Ascending aorta (tissue), 2 donors: ENCODE measurements around the gene SV2B. TPM values are rescaled to one million over a fixed set of nuclear protein-coding genes. Genes with fewer than 3 reads are reported as not detected.

Experiments
- DNase-seq, 2 donors: peaks; one replicate each; pipeline ENCODE4 v3.0.0-alpha.2; 2019; ENCODE audit warnings: low spot score in 2 of 2
- H3K27ac ChIP-seq, 2 donors: fragments of 200-600 bp; sonication (generic); one replicate each; pipeline ENCODE4 v1.5.1; 2016 to 2017; ENCODE audit warnings: mild to moderate bottlenecking in 1 of 2
- H3K27me3 ChIP-seq: fragments of 200-600 bp; sonication (generic); one replicate; pipeline ENCODE4 v1.5.1; 2017
- H3K36me3 ChIP-seq, 2 donors: fragments of 200-600 bp; sonication (generic); one replicate each; pipeline ENCODE4 v1.5.1; 2016
- H3K4me1 ChIP-seq, 2 donors: fragments of 200-600 bp; sonication (generic); one replicate each; pipeline ENCODE4 v1.5.1; 2016 to 2017; ENCODE audit warnings: mild to moderate bottlenecking in 1 of 2
- H3K4me3 ChIP-seq, 2 donors: fragments of 200-600 bp; sonication (generic); one replicate each; pipeline ENCODE4 v1.5.1; 2016 to 2017; ENCODE audit warnings: mild to moderate bottlenecking in 1 of 2
- H3K9me3 ChIP-seq, 2 donors: fragments of 200-600 bp; sonication (generic); one replicate each; pipeline ENCODE4 v1.5.1; 2016
- intact Hi-C: fragments of 100-400 bp; cut with DNase I; formaldehyde crosslinking; loops from one replicate; pipeline ENCODE4 v1.15.1; 2023
- total RNA-seq: library from RNA; depleted of rRNA; stranded (reverse); fragments of >200 nt; gene quantifications from one replicate; pipeline ENCODE4 v1.1.0, GENCODE V29; 2016
- TF ChIP-seq, protein P1 (sequence below), 3 experiments: fragments of 200-600 bp in 2 of 3; fragments of 450-650 bp in 1 of 3; sonication (generic) in 2 of 3; IDR thresholded peaks; one replicate each; pipeline ENCODE4 v1.5.1; 2016 to 2019; ENCODE audit warnings: antibody characterized with exemption in 3 of 3, mild to moderate bottlenecking in 1 of 3, moderate library complexity in 1 of 3

The SV2B gene
- total RNA-seq, 1 donor from 2014 or later, result 0.11 TPM

DNA sequence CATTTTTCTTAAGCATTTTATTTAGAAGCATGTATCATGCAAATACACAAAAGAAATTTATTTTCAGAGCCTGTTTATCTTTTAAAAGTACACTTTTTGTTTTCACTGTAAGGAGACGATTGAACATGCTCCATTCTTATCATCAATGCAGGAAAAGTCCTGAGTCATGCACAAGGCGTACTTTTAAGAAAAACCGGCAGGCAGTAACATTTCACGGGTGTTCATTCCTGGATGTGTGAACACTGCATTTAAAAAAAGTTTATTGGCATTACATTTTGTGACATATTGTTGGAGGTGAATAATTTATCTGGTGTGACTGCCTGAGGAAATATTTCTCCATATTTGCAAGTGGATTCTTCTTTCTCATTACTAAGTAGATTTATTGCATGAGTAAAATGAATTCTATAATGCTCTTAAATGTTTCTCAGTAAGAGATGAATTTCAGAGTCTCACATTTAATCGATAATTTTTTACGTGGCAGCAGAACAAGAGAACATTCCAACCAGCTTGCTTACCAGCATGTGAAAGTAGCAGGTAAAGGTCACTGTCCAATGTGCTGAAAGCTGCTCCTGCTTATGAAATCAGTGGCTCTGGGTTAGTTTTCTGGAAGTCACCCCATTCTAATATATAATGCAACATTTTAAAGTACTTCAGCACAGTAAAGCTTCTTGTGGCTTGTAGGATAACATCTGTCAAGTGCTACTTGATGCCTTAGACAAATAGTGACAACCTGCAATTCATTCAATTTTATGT is 87.0 kb downstream of the SV2B start:
- H3K36me3 ChIP-seq, result no peaks in the 10 kb centered on the region
- TF ChIP-seq, protein P1, sequence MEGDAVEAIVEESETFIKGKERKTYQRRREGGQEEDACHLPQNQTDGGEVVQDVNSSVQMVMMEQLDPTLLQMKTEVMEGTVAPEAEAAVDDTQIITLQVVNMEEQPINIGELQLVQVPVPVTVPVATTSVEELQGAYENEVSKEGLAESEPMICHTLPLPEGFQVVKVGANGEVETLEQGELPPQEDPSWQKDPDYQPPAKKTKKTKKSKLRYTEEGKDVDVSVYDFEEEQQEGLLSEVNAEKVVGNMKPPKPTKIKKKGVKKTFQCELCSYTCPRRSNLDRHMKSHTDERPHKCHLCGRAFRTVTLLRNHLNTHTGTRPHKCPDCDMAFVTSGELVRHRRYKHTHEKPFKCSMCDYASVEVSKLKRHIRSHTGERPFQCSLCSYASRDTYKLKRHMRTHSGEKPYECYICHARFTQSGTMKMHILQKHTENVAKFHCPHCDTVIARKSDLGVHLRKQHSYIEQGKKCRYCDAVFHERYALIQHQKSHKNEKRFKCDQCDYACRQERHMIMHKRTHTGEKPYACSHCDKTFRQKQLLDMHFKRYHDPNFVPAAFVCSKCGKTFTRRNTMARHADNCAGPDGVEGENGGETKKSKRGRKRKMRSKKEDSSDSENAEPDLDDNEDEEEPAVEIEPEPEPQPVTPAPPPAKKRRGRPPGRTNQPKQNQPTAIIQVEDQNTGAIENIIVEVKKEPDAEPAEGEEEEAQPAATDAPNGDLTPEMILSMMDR (IDR thresholded peaks at IDR 0.05), result no peak
- no peaks in the 10 kb centered on the region for H3K9me3 ChIP-seq
- no peaks in the 10 kb centered on the region for H3K27me3 ChIP-seq
- intact Hi-C loops, result no loop called here
- H3K27ac ChIP-seq, result no peak overlapping the region
- no peak overlapping the region for H3K4me3 ChIP-seq
- H3K4me1 ChIP-seq, result no peaks in the 10 kb centered on the region
- DNase-seq, result no peak

DNA sequence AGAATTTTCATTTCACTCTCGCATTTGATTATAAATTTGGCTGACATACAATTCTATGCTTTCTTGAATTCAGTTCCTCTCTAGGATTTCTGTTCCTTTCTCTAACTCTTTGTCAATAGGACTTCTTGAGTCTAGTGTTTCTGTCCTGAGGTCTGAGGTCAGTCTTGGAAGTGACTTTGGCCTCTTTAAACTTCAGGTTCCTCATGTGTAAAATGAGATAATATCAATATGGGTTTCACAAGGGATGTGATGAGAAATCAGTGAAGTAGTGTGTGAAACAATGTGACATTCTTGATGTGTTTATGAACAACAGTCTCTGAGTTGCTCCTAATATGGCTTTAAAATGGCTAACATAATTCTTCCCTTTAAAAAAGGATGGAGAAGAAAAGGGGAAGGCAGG is 92.2 kb downstream of the SV2B start:
- H3K27me3 ChIP-seq, result no peaks in the 10 kb centered on the region

DNA sequence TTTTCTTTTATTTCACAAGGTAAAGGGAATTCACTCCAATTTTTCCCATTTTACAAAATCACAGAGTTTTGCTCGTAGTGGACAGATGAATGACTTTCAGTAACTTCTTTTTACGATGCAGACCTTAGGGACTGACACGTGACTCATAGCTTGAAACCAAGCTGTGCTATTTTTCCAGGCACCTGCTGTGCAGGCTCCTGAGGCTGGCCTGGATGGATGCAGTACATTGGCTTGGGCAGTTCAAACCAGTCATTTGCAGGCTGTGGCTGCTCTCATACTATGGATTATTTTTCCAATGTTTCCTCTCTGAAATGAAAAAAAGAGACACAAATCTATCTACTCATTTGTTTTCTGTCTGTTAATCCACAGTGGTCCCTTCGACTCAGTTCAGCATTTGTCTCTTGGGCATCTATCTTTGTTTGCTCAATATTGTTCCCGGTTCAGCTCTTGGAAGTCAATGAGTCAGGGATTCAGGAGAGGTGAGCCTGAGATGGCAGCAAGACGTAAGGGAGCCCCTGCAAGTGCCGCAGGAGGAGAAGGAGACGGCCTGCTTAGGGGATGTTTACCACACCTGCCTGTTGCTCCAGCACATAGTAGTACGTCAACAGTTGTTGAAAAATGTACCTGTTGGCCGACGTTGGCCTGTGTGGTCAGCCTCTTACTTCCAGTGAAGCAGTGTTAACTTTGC is 92.8 kb downstream of the SV2B start:
- TF ChIP-seq, protein P1 (IDR thresholded peaks at IDR 0.05), result no peak
- H3K4me3 ChIP-seq, result no peak overlapping the region
- no peak overlapping the region for H3K27ac ChIP-seq
- no peak for DNase-seq
- H3K36me3 ChIP-seq, result no peaks in the 10 kb centered on the region
- no peaks in the 10 kb centered on the region for H3K27me3 ChIP-seq
- H3K9me3 ChIP-seq, result no peaks in the 10 kb centered on the region
- no peaks in the 10 kb centered on the region for H3K4me1 ChIP-seq
- intact Hi-C loops, result no loop called here

More for the DNA sequence above, 92.2 kb downstream of the SV2B start:
- intact Hi-C loops, result no loop called here
- DNase-seq, result no peak
- H3K27ac ChIP-seq, result no peak overlapping the region
- no peaks in the 10 kb centered on the region for H3K4me1 ChIP-seq
- TF ChIP-seq, protein P1 (IDR thresholded peaks at IDR 0.05), result no peak
- H3K4me3 ChIP-seq, result no peak overlapping the region
- no peaks in the 10 kb centered on the region for H3K36me3 ChIP-seq
- no peaks in the 10 kb centered on the region for H3K9me3 ChIP-seq

DNA sequence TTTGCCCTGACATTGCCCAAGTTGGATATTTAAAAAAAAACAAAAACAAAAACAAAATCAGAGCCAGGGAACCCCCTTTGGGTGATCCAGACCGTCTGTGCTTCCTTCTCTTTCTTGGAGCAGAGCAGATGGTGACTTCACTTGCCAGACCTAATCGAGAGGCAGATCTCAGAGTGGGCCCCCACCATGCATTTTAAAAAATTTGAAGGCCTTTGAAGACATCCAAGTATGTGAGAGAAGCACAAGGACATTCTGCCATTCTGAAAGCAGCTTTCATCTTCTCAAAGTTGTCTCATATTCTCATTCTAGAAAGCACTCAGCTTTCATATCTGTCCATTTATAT is 93.3 kb downstream of the SV2B start:
- TF ChIP-seq, protein P1 (IDR thresholded peaks at IDR 0.05), result no peak
- no peak overlapping the region for H3K27ac ChIP-seq
- intact Hi-C loops, result no loop called here
- no peak for DNase-seq
- H3K4me3 ChIP-seq, result no peak overlapping the region
- H3K27me3 ChIP-seq, result no peaks in the 10 kb centered on the region
- H3K36me3 ChIP-seq, result no peaks in the 10 kb centered on the region
- H3K4me1 ChIP-seq, result no peaks in the 10 kb centered on the region
- H3K9me3 ChIP-seq, result no peaks in the 10 kb centered on the region

DNA sequence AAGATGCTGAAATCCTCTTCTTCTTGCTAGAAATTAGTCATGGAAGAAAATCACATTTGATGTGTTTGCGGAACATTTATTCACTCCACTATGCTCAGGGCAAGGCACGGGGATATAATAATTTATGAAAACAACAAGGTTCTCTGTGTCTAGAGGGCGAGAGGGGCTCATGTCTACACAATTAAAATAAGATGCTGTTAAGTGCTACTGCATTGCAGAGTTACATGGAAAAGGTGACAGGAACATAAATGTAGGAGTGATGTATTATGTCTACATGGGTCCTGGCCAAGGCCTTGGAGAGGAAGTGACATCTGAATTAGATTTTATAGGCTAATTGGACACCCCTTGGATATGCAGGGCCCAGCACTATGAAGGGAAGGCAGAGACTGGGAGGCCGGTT is 96.1 kb downstream of the SV2B start:
- Histone ChIP-seq H3K36me3 (no peaks in the 10 kb centered on the region), H3K4me1 (no peaks in the 10 kb centered on the region), H3K27ac (no peak overlapping the region), H3K9me3 (no peaks in the 10 kb centered on the region), H3K4me3 (no peak overlapping the region), H3K27me3 (no peaks in the 10 kb centered on the region)
- no peak for DNase-seq
- intact Hi-C loops, result no loop called here
- TF ChIP-seq, protein P1 (IDR thresholded peaks at IDR 0.05), result no peak
